Peyer's patch (tissue), 4 donors: Measurements from ENCODE around the gene NHLH2.

Experiments
- POLR2A ChIP-seq, 2 donors: fragments of 450-650 bp; IDR thresholded peaks; one replicate each; pipeline ENCODE4 v1.5.1; 2017; ENCODE audit warnings: antibody characterized with exemption in 2 of 2, mild to moderate bottlenecking in 2 of 2, moderate library complexity in 2 of 2
- TF ChIP-seq, protein P1 (sequence below), 6 experiments: fragments of 450-650 bp in 4 of 6; fragments of 200-600 bp in 2 of 6; sonication (generic) in 1 of 6; IDR thresholded peaks; one replicate each; pipeline ENCODE4 v1.5.1; 2017 to 2019; ENCODE audit warnings: antibody characterized with exemption in 6 of 6, mild to moderate bottlenecking in 3 of 6, moderate library complexity in 1 of 6

DNA sequence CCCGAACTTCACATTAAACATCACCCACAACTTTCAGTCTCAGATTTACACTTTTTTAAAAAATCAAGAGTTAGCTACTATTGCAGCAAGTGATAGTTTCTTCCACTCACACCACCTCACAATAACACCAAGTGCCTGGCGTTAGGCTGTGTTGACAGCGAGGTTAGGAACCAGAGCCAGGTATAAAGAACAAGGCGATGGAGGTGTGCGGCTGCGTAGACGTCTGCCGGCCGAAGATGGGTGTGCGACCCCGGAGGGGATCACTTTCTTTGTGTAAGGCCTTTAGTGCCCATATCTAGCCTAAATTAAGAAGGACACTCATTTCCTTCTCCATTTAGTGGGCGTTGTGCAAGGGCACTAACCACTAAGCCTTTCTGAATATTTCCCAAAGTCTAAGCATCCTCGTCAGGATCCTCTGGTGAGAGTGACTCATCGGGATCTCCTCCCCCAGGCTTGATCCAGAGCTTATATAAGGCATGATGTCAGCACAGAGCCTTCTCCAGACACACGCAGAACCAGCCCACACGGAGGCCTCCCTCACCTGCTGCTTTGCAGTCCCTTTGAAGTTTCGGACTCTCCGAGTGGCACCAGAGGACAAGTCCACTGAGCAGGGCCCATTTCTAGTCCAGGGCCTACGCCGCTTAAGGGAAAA lies 11.8 kb downstream of the NHLH2 start:
- TF ChIP-seq, protein P1, sequence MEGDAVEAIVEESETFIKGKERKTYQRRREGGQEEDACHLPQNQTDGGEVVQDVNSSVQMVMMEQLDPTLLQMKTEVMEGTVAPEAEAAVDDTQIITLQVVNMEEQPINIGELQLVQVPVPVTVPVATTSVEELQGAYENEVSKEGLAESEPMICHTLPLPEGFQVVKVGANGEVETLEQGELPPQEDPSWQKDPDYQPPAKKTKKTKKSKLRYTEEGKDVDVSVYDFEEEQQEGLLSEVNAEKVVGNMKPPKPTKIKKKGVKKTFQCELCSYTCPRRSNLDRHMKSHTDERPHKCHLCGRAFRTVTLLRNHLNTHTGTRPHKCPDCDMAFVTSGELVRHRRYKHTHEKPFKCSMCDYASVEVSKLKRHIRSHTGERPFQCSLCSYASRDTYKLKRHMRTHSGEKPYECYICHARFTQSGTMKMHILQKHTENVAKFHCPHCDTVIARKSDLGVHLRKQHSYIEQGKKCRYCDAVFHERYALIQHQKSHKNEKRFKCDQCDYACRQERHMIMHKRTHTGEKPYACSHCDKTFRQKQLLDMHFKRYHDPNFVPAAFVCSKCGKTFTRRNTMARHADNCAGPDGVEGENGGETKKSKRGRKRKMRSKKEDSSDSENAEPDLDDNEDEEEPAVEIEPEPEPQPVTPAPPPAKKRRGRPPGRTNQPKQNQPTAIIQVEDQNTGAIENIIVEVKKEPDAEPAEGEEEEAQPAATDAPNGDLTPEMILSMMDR (IDR thresholded peaks at IDR 0.05), result no peak
- TF ChIP-seq POLR2A (IDR thresholded peaks at IDR 0.05), result no peak
